Ovary (tissue), 9 donors: ENCODE data around the gene RALGPS1. TPM values are rescaled to one million over a fixed set of nuclear protein-coding genes. Genes with fewer than 3 reads are reported as not detected.

Experiments used
- DNase-seq, 5 donors: peaks; one replicate each; pipeline ENCODE4 v3.0.0-alpha.2; 2019 to 2020
- H3K27ac ChIP-seq, 2 donors: fragments of 200-600 bp; one replicate each; pipeline versions ENCODE4 v1.5.1 to v1.8.0; 2019 to 2022
- H3K27me3 ChIP-seq: fragments of 200-600 bp; one replicate; pipeline ENCODE4 v1.8.0; 2022
- H3K36me3 ChIP-seq: fragments of 200-600 bp; sonication (generic); one replicate; pipeline ENCODE4 v1.5.1; 2019
- H3K4me1 ChIP-seq: one replicate; pipeline ENCODE4 v1.8.1; 2013; ENCODE audit warnings: mild to moderate bottlenecking, moderate library complexity; ENCODE audit not compliant: insufficient read depth
- H3K4me3 ChIP-seq: fragments of 200-600 bp; sonication (generic); one replicate; pipeline ENCODE4 v1.5.1; 2017
- H3K9me3 ChIP-seq, 2 donors: fragments of 200-600 bp in 1 of 2; sonication (generic) in 1 of 2; one replicate each; pipeline versions ENCODE4 v1.5.1 to v1.8.1; 2013 to 2019; ENCODE audit warnings: mild to moderate bottlenecking in 1 of 2, moderate library complexity in 1 of 2
- EP300 ChIP-seq: sonication (generic); formaldehyde crosslinking; IDR thresholded peaks from one replicate; pipeline ENCODE4 v1.6.1; 2017; ENCODE audit warnings: antibody characterized with exemption
- POLR2A ChIP-seq: fragments of 450-650 bp; IDR thresholded peaks from one replicate; pipeline ENCODE4 v1.6.1; 2017; ENCODE audit warnings: antibody characterized with exemption, mild to moderate bottlenecking, moderate library complexity
- WGBS, 3 donors: extraction: QIAGEN DNeasy Blood & Tissue Kit in 1 of 3; methylation state at CpG; one replicate each; pipeline versions ENCODE4 v1.1.5 to v1.1.7; 2013 to 2017; 5-methylcytosine and 5-hydroxymethylcytosine counted together
- intact Hi-C, 4 donors: fragments of 100-400 bp; cut with DNase I; formaldehyde crosslinking; loops; one replicate each; pipeline versions ENCODE4 v1.11.0 to v1.15.1; 2022 to 2023
- polyA plus RNA-seq, 2 donors: library from polyadenylated mRNA; stranded (reverse); fragments of 200-250 nt in 1 of 2; fragments of 350-450 nt in 1 of 2; fragmentation: Illumina TruSeq in 1 of 2; extraction: RNeasy Lipid Tissue Mini Kit (QIAGEN cat#74804) in 1 of 2; gene quantifications; one replicate each; pipeline ENCODE4 v1.2.3, GENCODE V29; 2013 to 2014
- total RNA-seq, 7 donors: library from RNA; depleted of rRNA in 2 of 7; stranded (reverse); fragments of >200 nt in 2 of 7; fragmentation: NEBNext Ultra II Directional in 3 of 7; extraction: Animal tissue kit (Norgen Biotek cat#: 25700) in 3 of 7; gene quantifications; one replicate each; pipeline versions ENCODE4 v1.1.0 to v1.2.4, GENCODE V29; 2016 to 2023
- TF ChIP-seq, protein P1 (sequence below), 3 donors: fragments of 450-650 bp in 2 of 3; fragments of 200-600 bp in 1 of 3; IDR thresholded peaks; one replicate each; pipeline versions ENCODE4 v1.5.1 to v1.8.0; 2016 to 2022; ENCODE audit warnings: antibody characterized with exemption in 3 of 3, mild to moderate bottlenecking in 1 of 3
- donor health status: DM: no; HTN: no; CAD: no; lungs with moderate emphysema.
- donor health status: DM: no; HTN: no; CAD: no.
- donor health status: Bipolar disorder and iron deficiency.
- donor health status: DM: yes; HTN: yes; CAD: no.
- donor health status: DM: no; HTN: no; CAD: no.
- donor health status: DM: yes; HTN: yes; CAD: no.

The RALGPS1 gene
- total and polyA plus RNA-seq, 9 donors, result 2.3 to 13.1 (median 6.9) TPM

DNA sequence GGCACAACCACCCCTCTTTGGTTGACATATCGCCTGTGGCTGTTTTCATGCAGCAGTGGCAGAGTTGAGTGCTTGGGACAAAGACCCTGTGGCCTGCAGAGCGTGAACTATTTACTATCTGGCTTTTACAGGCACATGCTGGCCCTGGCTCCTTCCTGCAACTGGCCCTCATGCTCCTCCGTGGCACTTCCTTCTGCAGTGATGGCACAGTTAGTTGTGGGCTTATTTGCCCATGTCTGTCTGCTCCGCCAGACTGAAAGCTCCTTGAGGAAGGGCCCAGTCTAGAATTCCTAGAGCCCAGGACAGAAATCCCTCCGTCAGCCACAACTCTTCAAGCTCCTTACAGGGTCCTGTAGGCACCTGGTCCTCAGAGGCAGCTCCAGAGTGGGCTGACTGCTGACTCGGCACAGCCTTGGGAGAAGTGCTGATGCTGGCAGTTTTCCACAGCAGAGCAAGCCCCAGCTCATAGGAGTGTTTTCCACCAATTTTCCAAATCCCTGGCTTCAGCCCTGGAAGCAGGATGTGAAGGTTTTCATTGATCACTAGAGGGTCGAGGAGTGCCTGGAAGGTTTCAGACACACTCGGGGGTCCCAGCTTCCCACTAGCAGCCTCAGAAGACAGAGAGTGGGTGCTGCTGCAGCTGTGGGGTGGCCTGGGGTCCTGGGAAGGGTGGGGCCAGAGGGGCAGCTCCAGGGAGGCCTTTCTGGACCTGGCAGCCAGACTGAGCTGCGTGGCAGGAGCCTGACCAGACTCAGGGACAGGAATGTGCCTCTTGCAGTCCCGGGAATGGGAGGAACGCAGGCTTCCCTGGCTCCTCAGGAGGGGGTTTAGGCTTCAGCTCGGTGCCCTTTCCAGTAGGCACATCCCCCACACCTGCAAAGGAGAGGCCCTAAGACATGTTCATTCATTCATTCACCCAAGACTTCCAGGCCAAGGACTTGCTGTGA lies 264.4 kb downstream of the RALGPS1 start:
- Histone ChIP-seq H3K27ac (peak overlapping the region; percentile 8 to 54), H3K4me3 (no peak overlapping the region), H3K4me1 (peaks cover 24% of the 10 kb centered on the region), H3K36me3 (no peaks in the 10 kb centered on the region), H3K27me3 (no peaks in the 10 kb centered on the region), H3K9me3 (no peaks in the 10 kb centered on the region)
- 57 to 65% (median 58%) methylated on average over 11 to 12 of the region's 12 CpGs for WGBS, 3 donors
- TF ChIP-seq POLR2A, result no peak
- TF ChIP-seq, protein P1, sequence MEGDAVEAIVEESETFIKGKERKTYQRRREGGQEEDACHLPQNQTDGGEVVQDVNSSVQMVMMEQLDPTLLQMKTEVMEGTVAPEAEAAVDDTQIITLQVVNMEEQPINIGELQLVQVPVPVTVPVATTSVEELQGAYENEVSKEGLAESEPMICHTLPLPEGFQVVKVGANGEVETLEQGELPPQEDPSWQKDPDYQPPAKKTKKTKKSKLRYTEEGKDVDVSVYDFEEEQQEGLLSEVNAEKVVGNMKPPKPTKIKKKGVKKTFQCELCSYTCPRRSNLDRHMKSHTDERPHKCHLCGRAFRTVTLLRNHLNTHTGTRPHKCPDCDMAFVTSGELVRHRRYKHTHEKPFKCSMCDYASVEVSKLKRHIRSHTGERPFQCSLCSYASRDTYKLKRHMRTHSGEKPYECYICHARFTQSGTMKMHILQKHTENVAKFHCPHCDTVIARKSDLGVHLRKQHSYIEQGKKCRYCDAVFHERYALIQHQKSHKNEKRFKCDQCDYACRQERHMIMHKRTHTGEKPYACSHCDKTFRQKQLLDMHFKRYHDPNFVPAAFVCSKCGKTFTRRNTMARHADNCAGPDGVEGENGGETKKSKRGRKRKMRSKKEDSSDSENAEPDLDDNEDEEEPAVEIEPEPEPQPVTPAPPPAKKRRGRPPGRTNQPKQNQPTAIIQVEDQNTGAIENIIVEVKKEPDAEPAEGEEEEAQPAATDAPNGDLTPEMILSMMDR (IDR thresholded peaks at IDR 0.05), result no peak
- TF ChIP-seq EP300, result no peak
- DNase-seq, result peak; percentile 70 to 79 (median 75)
- intact Hi-C loops, result loop anchor here in 1 of 4 donors (5.0 kb wide), 1 partner anchor 47 kb away; no protein-coding TSS in a partner anchor

DNA sequence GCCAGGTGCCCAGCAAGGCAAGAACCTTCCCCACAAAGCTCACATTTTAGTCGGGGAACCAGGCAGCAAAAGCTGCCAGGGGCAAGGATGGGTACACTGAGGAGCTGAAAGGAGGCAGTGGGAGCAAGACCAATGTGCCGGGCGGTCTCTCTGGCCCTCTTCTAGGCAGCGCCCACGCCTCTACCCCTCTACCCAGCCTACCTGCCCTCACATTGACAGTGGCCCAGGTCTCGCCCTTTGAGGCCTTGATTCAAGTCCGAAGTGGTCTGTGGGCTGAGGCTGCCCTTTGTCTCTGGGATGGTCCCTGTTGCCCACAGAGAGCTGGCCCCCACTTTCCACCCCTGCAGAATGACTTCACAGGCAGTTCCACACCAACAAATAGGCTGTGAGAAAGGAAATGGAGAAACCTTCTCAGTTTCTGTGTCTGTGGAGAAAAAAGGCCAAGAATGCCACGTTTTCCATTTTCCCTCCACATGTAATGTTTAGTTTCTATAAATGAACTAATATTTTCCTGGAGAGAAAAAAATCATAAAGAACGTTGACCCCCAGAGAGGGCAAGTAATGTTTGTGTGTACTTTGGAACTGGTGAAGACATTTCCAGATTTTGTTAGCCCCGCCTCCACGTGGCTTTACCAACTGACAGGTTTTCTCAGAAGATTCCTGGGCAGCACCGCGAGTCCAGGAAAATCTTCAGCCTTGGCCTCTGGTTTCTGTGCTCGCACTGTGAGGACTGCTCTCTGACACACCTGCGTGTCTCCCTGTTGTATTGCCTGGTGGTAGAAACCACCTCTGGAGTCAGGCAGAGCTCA lies 265.3 kb downstream of the RALGPS1 start:
- H3K27ac ChIP-seq, result peak overlapping the region; percentile 52 to 54
- peaks cover 21% of the 10 kb centered on the region for H3K4me1 ChIP-seq
- 60 to 71% (median 68%) methylated on average over 15 of the region's 15 CpGs for WGBS, 3 donors
- H3K36me3 ChIP-seq, result no peaks in the 10 kb centered on the region
- no peaks in the 10 kb centered on the region for H3K27me3 ChIP-seq
- no peak overlapping the region for H3K4me3 ChIP-seq
- TF ChIP-seq, protein P1 (IDR thresholded peaks at IDR 0.05), result no peak
- TF ChIP-seq POLR2A (no peak), EP300 (no peak)
- no peaks in the 10 kb centered on the region for H3K9me3 ChIP-seq
- peak; percentile 26 to 46 (median 35) for DNase-seq
- intact Hi-C loops, result loop anchor here in 3 of 4 donors (5.0 to 10.0 kb wide), 3 partner anchors 43 to 55 kb away; partner anchors contain the start of gene ANGPTL2 (in 1 of the 3)

DNA sequence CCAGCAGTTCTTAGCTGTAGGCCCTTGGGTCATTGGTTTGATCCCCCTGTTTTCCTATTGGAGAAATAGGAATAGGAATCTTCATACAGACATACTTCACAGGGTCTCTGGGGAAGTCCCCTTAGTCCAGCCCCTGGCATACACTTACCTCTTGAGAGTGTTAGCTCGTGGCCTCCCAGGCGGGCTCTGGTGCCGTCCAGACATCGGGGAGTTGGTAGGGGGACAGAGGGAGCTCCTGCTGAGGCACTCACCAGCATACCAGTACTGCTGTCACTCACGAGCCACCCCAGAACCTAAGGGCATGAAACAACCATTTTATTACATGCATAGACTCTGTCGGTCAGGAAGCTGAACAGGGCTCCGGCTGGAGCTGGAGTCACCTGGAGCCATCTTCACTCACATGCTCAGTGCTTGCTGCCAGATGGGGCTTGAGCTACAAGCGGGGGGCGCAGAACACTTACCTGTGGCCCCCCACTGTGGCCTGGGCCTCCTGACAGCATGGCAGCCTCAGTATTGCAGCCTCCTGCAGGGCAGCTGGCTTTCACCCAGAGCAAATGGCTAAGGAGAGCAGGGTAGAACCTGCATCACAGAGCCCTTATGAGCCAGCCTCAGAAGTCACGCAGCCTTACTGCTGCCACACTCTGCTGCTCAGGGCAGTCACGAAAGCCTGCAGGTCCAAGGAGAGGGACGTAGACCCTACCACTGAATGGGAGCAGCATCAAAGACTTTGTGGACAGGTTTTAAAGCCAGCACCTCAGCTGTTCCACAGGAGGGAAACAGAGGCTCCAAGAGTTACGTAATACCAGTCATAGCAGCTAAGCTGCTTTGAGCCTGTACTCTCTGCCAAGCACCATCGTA lies 266.1 kb downstream of the RALGPS1 start:
- Histone ChIP-seq H3K27me3 (no peaks in the 10 kb centered on the region), H3K27ac (peak overlapping the region in 1 of 2 donors; percentile 52), H3K4me3 (no peak overlapping the region), H3K36me3 (no peaks in the 10 kb centered on the region), H3K9me3 (no peaks in the 10 kb centered on the region), H3K4me1 (peaks cover 19% of the 10 kb centered on the region)
- WGBS, 3 donors, result 93 to 98% (median 94%) methylated on average over 14 of the region's 14 CpGs
- DNase-seq, result peak; percentile 10 to 34 (median 25)
- TF ChIP-seq EP300 (no peak), POLR2A (no peak)
- TF ChIP-seq, protein P1 (IDR thresholded peaks at IDR 0.05), result no peak
- intact Hi-C loops, result loop anchor here in 2 of 4 donors (5.0 to 10.0 kb wide), 2 partner anchors 43 to 56 kb away; partner anchors contain the start of gene ANGPTL2 (in 1 of the 2)
